ENCODE data around the gene PCSK5. TPM values are rescaled to one million over a fixed set of nuclear protein-coding genes. Genes with fewer than 3 reads are reported as not detected.
A peak's percentile ranks its signal among the peaks of the same experiment; 100 is the strongest.

The PCSK5 gene
- total and polyA plus RNA-seq, 2 donors (not counting 3 experiments of a cell fraction or from before 2014, with no cell fraction given): 2.6 to 4.8 TPM

- peaks cover 28% of the 10 kb centered on the region for H3K79me2 ChIP-seq (ENCODE audit: control insufficient read depth, insufficient read depth, low read length)
Observed at GRCh38 chr9:76394195-76394959, 503.9 kb downstream of the PCSK5 start, which contains the start of gene RFK. RFK (minus strand) TSS chr9:76394426; CDS start chr9:76394171, 255 bp downstream.

More at GRCh38 chr9:76394195-76394959, 503.9 kb downstream of the PCSK5 start, which contains the start of gene RFK:
- peak within 1 kb of the TSS; percentile 80 for H3K4me2 ChIP-seq (ENCODE audit: insufficient read depth, low read length)
- H3K27ac ChIP-seq (ENCODE audit: insufficient read depth, low read depth, low read length): peak within 1 kb of the TSS; percentile 95
- no peaks in the 10 kb centered on the region for H3K9me3 ChIP-seq (replicated peaks; ENCODE audit: control insufficient read depth, insufficient read depth, low read length)
- peak; percentile 89 for TF ChIP-seq POLR2A (IDR thresholded peaks at IDR 0.05; ENCODE audit: low read depth, low read length)
- TF ChIP-seq MAX (IDR thresholded peaks at IDR 0.05; ENCODE audit: insufficient read depth, insufficient read length): no peak
- no peak for TF ChIP-seq JUN (IDR thresholded peaks at IDR 0.05; ENCODE audit: borderline replicate concordance, insufficient read depth, insufficient read length, low read depth)
- TF ChIP-seq GATA2 (IDR thresholded peaks at IDR 0.05; ENCODE audit: insufficient read depth, insufficient read length, low read depth, low read length): no peak
- TF ChIP-seq POLR2AphosphoS5 (IDR thresholded peaks at IDR 0.05; ENCODE audit: insufficient read depth, low read depth, low read length): peak; percentile 93
- peak; percentile 17 to 46 for TF ChIP-seq CTCF (IDR thresholded peaks at IDR 0.05; ENCODE audit: extremely low read depth in 1 of 2, insufficient read depth in 1 of 2, low read depth in 1 of 2, low read length in 2 of 2)
- TF ChIP-seq MYC (IDR thresholded peaks at IDR 0.05; ENCODE audit: low read depth, low read length): no peak
- TF ChIP-seq FOS (IDR thresholded peaks at IDR 0.05; ENCODE audit: borderline replicate concordance, insufficient read depth, low read length): no peak
- TF ChIP-seq EZH2 (IDR thresholded peaks at IDR 0.05; ENCODE audit: borderline replicate concordance, low read depth, low read length, severe bottlenecking): no peak
- POLR2A ChIA-PET: interaction anchor here (0.6 to 1.9 kb wide), 7 partner anchors 12 to 504 kb away, joined by 3 to 5 read pairs (median 4); partner anchors contain the start of gene PCSK5
- dilution Hi-C loops (cut with MboI; ENCODE audit: extremely low pct_ligation_motif_present, low sequenced_read_pairs): no loop called here
- peak within 1 kb of the TSS; percentile 90 for H2AFZ ChIP-seq (ENCODE audit: low read depth, low read length)
- peak; percentile 95 for DNase-seq (ENCODE audit: low read depth, low spot score)
- peak within 1 kb of the TSS; percentile 49 to 87 (median 77) for H3K4me3 ChIP-seq (replicated peaks in 1 of 3; ENCODE audit: insufficient read depth in 1 of 3, low read depth in 1 of 3, low read length in 3 of 3)
- H3K36me3 ChIP-seq (ENCODE audit: control insufficient read depth in 2 of 2, extremely low read depth in 1 of 2, insufficient read depth in 2 of 2, low read length in 2 of 2): no peaks in the 10 kb centered on the region
- FAIRE-seq: peak; percentile 73
- H3K9me1 ChIP-seq (replicated peaks; ENCODE audit: control insufficient read depth, extremely low read depth, insufficient read depth, low read length): no peaks in the 10 kb centered on the region
- no peaks in the 10 kb centered on the region for H3K27me3 ChIP-seq (ENCODE audit: control insufficient read depth in 2 of 2, insufficient read depth in 2 of 2, low read length in 2 of 2)
- intact Hi-C loops (cut with micrococcal nuclease): loop anchor here (1.0 to 5.0 kb wide), 9 partner anchors 19 to 763 kb away; partner anchors contain the start of genes GCNT1 and PCSK5
- peak within 1 kb of the TSS; percentile 98 for H3K9ac ChIP-seq (replicated peaks; ENCODE audit: extremely low read depth, insufficient read depth, low read length)
- CTCF ChIA-PET: interaction anchor here (0.6 to 2.6 kb wide), 36 partner anchors 10 to 773 kb away, joined by 3 to 17 read pairs (median 4); partner anchors contain the start of genes GCNT1 and PCSK5
- BruUV-seq (replicated peaks): TSS peak; percentile 87
- H3K4me1 ChIP-seq (ENCODE audit: control insufficient read depth, extremely low read depth, insufficient read depth, low read length): peaks cover 23% of the 10 kb centered on the region
- no peaks in the 10 kb centered on the region for H4K20me1 ChIP-seq (replicated peaks; ENCODE audit: control insufficient read depth, extremely low read depth, insufficient read depth, low read length)
